Heart left ventricle (tissue), 13 donors: ENCODE data around the gene VWA5A.

Experiments used
- POLR2A ChIP-seq, 2 donors: fragments of 450-650 bp; IDR thresholded peaks; one replicate each; pipeline ENCODE4 v1.6.1; 2017; ENCODE audit warnings: antibody characterized with exemption in 2 of 2, mild to moderate bottlenecking in 2 of 2, moderate library complexity in 2 of 2
- TF ChIP-seq, protein P1 (sequence below), 12 donors: fragments of 200-600 bp; sonication (generic) in 4 of 12; IDR thresholded peaks; one replicate each; pipeline versions ENCODE4 v1.5.0 to v1.8.0; 2018 to 2022; ENCODE audit warnings: antibody characterized with exemption in 12 of 12, mild to moderate bottlenecking in 5 of 12
- donor health status: ischemic (EF 13 %, LVEDD 7.1; RV severe dilation, severe dysfunction).
- donor health status: DM: no; HTN: yes; CAD: no.
- donor health status: DM: no; HTN: no; CAD: no.
- donor health status: ischemic (EF 25% LVEDD 6.9; RV normal size, moderate dysfunction).
- donor health status: ischemic (EF 25% LVEDD 5.7; RV mildly dilated, moderate dysfunction).
- donor health status: ischemic (EF 35%, LVEDD 5.7; RV mildly dilated, moderate dysfunction).
- donor health status: nonischemic (EF 11% LVEDD 7.7; RV severe dilation, severe dysfunction).
- donor health status: DM: yes; HTN: yes; CAD: no.
- donor health status: PGD.
- donor health status: ischemic (EF 29% LVEDD 5.4; RV normal size, mild dysfunction).
- donor health status: nonischemic (EF 23%, LVEDD 6.1; RV moderate dilation, normal function).

- TF ChIP-seq POLR2A (IDR thresholded peaks at IDR 0.05): no peak
- TF ChIP-seq, protein P1, sequence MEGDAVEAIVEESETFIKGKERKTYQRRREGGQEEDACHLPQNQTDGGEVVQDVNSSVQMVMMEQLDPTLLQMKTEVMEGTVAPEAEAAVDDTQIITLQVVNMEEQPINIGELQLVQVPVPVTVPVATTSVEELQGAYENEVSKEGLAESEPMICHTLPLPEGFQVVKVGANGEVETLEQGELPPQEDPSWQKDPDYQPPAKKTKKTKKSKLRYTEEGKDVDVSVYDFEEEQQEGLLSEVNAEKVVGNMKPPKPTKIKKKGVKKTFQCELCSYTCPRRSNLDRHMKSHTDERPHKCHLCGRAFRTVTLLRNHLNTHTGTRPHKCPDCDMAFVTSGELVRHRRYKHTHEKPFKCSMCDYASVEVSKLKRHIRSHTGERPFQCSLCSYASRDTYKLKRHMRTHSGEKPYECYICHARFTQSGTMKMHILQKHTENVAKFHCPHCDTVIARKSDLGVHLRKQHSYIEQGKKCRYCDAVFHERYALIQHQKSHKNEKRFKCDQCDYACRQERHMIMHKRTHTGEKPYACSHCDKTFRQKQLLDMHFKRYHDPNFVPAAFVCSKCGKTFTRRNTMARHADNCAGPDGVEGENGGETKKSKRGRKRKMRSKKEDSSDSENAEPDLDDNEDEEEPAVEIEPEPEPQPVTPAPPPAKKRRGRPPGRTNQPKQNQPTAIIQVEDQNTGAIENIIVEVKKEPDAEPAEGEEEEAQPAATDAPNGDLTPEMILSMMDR (IDR thresholded peaks at IDR 0.05): no peak
Observed at GRCh38 chr11:124113890-124114289, 1.4 kb upstream of the VWA5A start.
